ENCODE measurements around the gene CHAT. TPM values are rescaled to one million over a fixed set of nuclear protein-coding genes. Genes with fewer than 3 reads are reported as not detected.

The CHAT gene
- total and polyA plus RNA-seq, 2 donors (not counting 3 experiments of a cell fraction or from before 2014, with no cell fraction given): not detected

DNA sequence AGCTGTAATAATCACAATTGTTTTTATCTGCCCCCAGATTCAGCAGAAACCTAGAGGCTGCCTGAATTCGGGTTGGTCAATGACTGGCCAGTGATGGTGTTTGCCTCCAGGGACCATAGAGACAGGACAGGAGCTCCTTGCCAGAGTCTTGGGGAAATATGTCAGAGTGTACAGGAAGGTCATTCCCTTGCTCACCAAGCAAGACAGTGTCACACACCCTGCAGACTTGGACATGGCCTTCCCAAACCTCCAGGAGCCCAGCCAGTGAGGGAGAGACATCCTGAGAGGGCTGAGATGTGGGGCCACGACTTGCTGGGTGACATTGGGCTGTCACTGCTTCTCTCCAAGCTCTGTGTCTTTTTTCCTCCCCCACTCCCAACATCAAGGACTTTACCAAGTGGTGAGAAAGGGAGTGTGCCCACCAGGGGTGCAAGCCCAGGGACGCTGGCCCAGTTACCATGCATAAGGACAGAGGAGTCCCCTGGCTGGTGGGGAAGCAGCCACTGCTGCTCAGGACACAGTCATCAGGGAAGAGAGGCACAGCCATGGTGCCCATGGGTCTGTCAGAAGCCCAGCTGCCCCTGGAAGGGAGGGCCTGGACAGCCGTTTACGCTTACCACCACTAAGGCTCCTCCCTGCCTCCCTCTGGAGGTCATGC, 40.3 kb downstream of the CHAT start:
- FAIRE-seq (no peak), DNase-seq (ENCODE audit: low read depth, low spot score) (no peak)
- no peaks in the 10 kb centered on the region for H3K9me3 ChIP-seq (replicated peaks; ENCODE audit: control insufficient read depth, insufficient read depth, low read length)
- no TSS peak for BruUV-seq (replicated peaks)
- H3K9ac ChIP-seq (replicated peaks; ENCODE audit: extremely low read depth, insufficient read depth, low read length): no peak overlapping the region
- ChIA-PET POLR2A (no interaction called here), CTCF (no interaction called here)
- intact Hi-C loops (cut with micrococcal nuclease): no loop called here
- no peaks in the 10 kb centered on the region for H3K9me1 ChIP-seq (replicated peaks; ENCODE audit: control insufficient read depth, extremely low read depth, insufficient read depth, low read length)
- H3K79me2 ChIP-seq (ENCODE audit: control insufficient read depth, insufficient read depth, low read length): no peaks in the 10 kb centered on the region
- no peak overlapping the region for H3K4me3 ChIP-seq (replicated peaks in 1 of 3; ENCODE audit: insufficient read depth in 1 of 3, low read depth in 1 of 3, low read length in 3 of 3)
- H3K27me3 ChIP-seq (ENCODE audit: control insufficient read depth in 2 of 2, insufficient read depth in 2 of 2, low read length in 2 of 2): peaks cover 0 to under 1% of the 10 kb centered on the region in 2 experiments
- TF ChIP-seq POLR2A (IDR thresholded peaks at IDR 0.05; ENCODE audit: low read depth, low read length): no peak
- TF ChIP-seq JUN (IDR thresholded peaks at IDR 0.05; ENCODE audit: borderline replicate concordance, insufficient read depth, insufficient read length, low read depth): no peak
- TF ChIP-seq POLR2AphosphoS5 (IDR thresholded peaks at IDR 0.05; ENCODE audit: insufficient read depth, low read depth, low read length): no peak
- no peak for TF ChIP-seq GATA2 (IDR thresholded peaks at IDR 0.05; ENCODE audit: insufficient read depth, insufficient read length, low read depth, low read length)
- TF ChIP-seq, protein P1, sequence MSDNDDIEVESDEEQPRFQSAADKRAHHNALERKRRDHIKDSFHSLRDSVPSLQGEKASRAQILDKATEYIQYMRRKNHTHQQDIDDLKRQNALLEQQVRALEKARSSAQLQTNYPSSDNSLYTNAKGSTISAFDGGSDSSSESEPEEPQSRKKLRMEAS (IDR thresholded peaks at IDR 0.05; ENCODE audit: insufficient read depth, insufficient read length): no peak
- no peak for TF ChIP-seq FOS (IDR thresholded peaks at IDR 0.05; ENCODE audit: borderline replicate concordance, insufficient read depth, low read length)
- no peak for TF ChIP-seq EZH2 (IDR thresholded peaks at IDR 0.05; ENCODE audit: borderline replicate concordance, low read depth, low read length, severe bottlenecking)
- no peak for TF ChIP-seq MYC (IDR thresholded peaks at IDR 0.05; ENCODE audit: low read depth, low read length)
- TF ChIP-seq, protein P2, sequence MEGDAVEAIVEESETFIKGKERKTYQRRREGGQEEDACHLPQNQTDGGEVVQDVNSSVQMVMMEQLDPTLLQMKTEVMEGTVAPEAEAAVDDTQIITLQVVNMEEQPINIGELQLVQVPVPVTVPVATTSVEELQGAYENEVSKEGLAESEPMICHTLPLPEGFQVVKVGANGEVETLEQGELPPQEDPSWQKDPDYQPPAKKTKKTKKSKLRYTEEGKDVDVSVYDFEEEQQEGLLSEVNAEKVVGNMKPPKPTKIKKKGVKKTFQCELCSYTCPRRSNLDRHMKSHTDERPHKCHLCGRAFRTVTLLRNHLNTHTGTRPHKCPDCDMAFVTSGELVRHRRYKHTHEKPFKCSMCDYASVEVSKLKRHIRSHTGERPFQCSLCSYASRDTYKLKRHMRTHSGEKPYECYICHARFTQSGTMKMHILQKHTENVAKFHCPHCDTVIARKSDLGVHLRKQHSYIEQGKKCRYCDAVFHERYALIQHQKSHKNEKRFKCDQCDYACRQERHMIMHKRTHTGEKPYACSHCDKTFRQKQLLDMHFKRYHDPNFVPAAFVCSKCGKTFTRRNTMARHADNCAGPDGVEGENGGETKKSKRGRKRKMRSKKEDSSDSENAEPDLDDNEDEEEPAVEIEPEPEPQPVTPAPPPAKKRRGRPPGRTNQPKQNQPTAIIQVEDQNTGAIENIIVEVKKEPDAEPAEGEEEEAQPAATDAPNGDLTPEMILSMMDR (IDR thresholded peaks at IDR 0.05; ENCODE audit: extremely low read depth in 1 of 2, insufficient read depth in 1 of 2, low read depth in 1 of 2, low read length in 2 of 2): no peak
- H3K4me2 ChIP-seq (ENCODE audit: insufficient read depth, low read length): no peak overlapping the region
- H3K4me1 ChIP-seq (ENCODE audit: control insufficient read depth, extremely low read depth, insufficient read depth, low read length): no peaks in the 10 kb centered on the region
- no peaks in the 10 kb centered on the region for H4K20me1 ChIP-seq (replicated peaks; ENCODE audit: control insufficient read depth, extremely low read depth, insufficient read depth, low read length)
- H3K36me3 ChIP-seq (ENCODE audit: control insufficient read depth in 2 of 2, extremely low read depth in 1 of 2, insufficient read depth in 2 of 2, low read length in 2 of 2): no peaks in the 10 kb centered on the region
- H3K27ac ChIP-seq (ENCODE audit: insufficient read depth, low read depth, low read length): no peak overlapping the region
- dilution Hi-C loops (cut with MboI; ENCODE audit: extremely low pct_ligation_motif_present, low sequenced_read_pairs): no loop called here
- no peak overlapping the region for H2AFZ ChIP-seq (ENCODE audit: low read depth, low read length)
